ENCODE results near the gene BTBD19. TPM values are rescaled to one million over a fixed set of nuclear protein-coding genes. Genes with fewer than 3 reads are reported as not detected.

Gene BTBD19
- polyA plus RNA-seq, 1 donor: 7.9 TPM

- no peak for DNase-seq
These were observed 52.0 kb downstream of the BTBD19 start for GRCh38 chr1:44860331-44860730.

DNA sequence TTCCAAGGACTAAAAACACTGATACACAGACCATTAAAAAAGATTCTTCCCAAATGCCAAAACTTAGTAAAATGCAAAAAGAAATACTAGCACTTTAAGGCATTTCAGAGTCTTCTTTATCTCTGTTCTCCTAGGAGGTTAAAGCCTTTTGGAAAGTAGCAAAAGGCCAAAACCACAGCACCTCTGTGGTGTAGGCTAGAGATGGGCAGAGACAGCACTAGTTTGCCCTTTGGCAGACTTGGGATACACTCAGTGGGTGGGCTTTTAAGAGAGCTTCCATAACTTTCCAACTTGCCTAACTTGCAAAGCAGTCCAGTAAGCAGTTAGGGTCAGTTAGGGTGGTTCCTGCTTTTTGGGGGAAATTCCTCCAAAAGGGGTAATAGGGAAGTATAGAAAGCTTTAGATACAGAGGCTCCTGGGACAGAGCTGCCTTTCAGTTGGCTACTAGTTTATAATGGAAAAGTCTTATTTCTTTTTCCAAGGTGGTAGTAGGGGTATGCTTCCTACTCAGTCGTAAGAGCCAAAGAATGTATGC is 52.6 kb downstream of the BTBD19 start:
- DNase-seq: no peak

- DNase-seq: no peak
These were observed 54.6 kb downstream of the BTBD19 start for GRCh38 chr1:44862829-44863401.

Other genes with a start within 250 kb of the BTBD19 start
- 8.7 TPM for gene TMEM53, start 134.0 kb upstream of the BTBD19 start, polyA plus RNA-seq (ENCODE audit: insufficient read length)
- 2.2 TPM for gene ARMH1, start 133.8 kb upstream of the BTBD19 start, polyA plus RNA-seq (ENCODE audit: insufficient read length)
- not detected for gene RNU5D-1, start 77.4 kb upstream of the BTBD19 start, polyA plus RNA-seq (ENCODE audit: insufficient read length)
- gene KIF2C, start 68.7 kb upstream of the BTBD19 start, polyA plus RNA-seq (ENCODE audit: insufficient read length): 10.6 TPM
- 2,950 TPM for gene RPS8, start 33.0 kb upstream of the BTBD19 start, polyA plus RNA-seq (ENCODE audit: insufficient read length)
- gene BEST4, start 20.4 kb upstream of the BTBD19 start, polyA plus RNA-seq (ENCODE audit: insufficient read length): 0.19 TPM
- 12.4 TPM for gene PLK3, start 8.1 kb upstream of the BTBD19 start, polyA plus RNA-seq (ENCODE audit: insufficient read length)
- not detected for gene DYNLT4, start 1.2 kb upstream of the BTBD19 start, polyA plus RNA-seq (ENCODE audit: insufficient read length)
- gene PTCH2, start 34.7 kb downstream of the BTBD19 start, polyA plus RNA-seq (ENCODE audit: insufficient read length): 10.0 TPM
- gene EIF2B3, start 178.1 kb downstream of the BTBD19 start, polyA plus RNA-seq (ENCODE audit: insufficient read length): 24.6 TPM
- 34.8 TPM for gene HECTD3, start 202.8 kb downstream of the BTBD19 start, polyA plus RNA-seq (ENCODE audit: insufficient read length)
- gene UROD, start 203.7 kb downstream of the BTBD19 start, polyA plus RNA-seq (ENCODE audit: insufficient read length): 80.1 TPM